DND-41 (cell line): ENCODE results near the gene MET.

ENCODE experiments used
- EZH2 ChIP-seq: IDR thresholded peaks from 3 replicates; pipeline ENCODE4 v1.6.1; 2012; ENCODE audit warnings: borderline replicate concordance, low read depth, mild to moderate bottlenecking, moderate library complexity, low read length, inconsistent platforms; ENCODE audit not compliant: severe bottlenecking
- TF ChIP-seq, protein P1 (sequence below): IDR thresholded peaks from 2 replicates; pipeline ENCODE4 v1.5.1; 2012; ENCODE audit warnings: borderline replicate concordance, low read length, moderate library complexity, mild to moderate bottlenecking; ENCODE audit not compliant: poor library complexity, severe bottlenecking; ENCODE audit errors: extremely low read depth

DNA sequence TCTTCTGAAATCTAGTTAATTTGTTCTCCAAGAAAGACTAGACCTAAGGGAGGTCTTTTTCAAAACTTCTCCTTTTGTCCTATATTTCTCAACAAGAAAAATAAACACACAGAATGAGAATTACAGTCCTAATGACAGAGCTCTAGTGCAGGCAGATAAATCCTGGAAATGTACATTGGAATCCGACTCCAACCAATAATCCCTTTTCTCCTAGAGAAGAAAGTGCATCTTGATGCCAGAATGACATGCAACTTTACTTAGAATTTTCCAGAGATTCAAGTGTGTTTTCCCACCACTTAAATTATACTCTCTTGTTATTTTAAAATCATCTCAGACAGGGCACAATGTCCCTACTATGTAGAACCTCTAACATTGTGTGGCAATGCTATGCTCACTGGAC, 68.2 kb downstream of the MET start:
- TF ChIP-seq, protein P1, sequence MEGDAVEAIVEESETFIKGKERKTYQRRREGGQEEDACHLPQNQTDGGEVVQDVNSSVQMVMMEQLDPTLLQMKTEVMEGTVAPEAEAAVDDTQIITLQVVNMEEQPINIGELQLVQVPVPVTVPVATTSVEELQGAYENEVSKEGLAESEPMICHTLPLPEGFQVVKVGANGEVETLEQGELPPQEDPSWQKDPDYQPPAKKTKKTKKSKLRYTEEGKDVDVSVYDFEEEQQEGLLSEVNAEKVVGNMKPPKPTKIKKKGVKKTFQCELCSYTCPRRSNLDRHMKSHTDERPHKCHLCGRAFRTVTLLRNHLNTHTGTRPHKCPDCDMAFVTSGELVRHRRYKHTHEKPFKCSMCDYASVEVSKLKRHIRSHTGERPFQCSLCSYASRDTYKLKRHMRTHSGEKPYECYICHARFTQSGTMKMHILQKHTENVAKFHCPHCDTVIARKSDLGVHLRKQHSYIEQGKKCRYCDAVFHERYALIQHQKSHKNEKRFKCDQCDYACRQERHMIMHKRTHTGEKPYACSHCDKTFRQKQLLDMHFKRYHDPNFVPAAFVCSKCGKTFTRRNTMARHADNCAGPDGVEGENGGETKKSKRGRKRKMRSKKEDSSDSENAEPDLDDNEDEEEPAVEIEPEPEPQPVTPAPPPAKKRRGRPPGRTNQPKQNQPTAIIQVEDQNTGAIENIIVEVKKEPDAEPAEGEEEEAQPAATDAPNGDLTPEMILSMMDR = no peak
- TF ChIP-seq EZH2 = no peak
